Retinal pigment epithelial cell (primary cell): ENCODE data around the gene P2RX1.

Source experiments
- DNase-seq: peaks from one replicate; pipeline ENCODE4 v3.0.0-alpha.2; 2010; ENCODE audit warnings: low read depth
- H3K4me3 ChIP-seq: 2 replicates; pipeline ENCODE4 v1.5.1; 2011; ENCODE audit warnings: mild to moderate bottlenecking, low read length, control low read depth, moderate library complexity
- TF ChIP-seq, protein P1 (sequence below): conservative IDR thresholded peaks from 2 replicates; pipeline ENCODE4 v1.5.1; 2011; ENCODE audit warnings: low read depth, low read length, control low read depth, inconsistent platforms

The P2RX1 gene

DNA sequence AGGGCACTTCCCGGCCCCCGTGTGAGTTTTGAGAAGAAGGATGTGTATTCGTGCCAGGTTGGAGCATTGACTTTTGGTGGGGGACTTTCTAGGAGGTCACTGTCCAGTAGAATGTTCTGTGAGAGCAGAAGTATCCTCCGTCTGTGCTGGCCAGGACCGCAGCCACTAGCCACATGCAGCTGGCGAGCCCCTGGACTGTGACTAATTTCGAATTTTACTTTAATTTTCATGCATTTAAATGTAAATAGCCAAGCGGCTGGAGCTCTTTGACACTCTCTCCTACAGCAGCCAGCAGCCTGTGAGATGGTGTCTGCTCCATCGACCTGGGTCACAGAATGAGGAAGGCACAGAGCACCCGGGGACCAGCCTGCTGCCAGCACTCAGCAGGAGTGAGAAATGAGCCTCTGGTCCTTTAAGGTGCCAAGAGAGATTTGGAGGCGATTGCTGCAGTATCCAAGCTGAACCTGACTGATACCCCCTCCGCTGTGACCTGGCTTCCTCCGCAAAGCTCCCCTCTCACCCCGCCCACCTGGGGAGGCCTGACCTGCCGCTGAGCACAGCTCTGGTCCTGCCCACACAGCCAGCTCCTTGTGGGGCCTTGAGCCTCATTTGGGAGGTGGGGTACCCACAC lies 40.2 kb upstream of the P2RX1 start:
- no peak overlapping the region for H3K4me3 ChIP-seq
- no peak for DNase-seq
- TF ChIP-seq, protein P1, sequence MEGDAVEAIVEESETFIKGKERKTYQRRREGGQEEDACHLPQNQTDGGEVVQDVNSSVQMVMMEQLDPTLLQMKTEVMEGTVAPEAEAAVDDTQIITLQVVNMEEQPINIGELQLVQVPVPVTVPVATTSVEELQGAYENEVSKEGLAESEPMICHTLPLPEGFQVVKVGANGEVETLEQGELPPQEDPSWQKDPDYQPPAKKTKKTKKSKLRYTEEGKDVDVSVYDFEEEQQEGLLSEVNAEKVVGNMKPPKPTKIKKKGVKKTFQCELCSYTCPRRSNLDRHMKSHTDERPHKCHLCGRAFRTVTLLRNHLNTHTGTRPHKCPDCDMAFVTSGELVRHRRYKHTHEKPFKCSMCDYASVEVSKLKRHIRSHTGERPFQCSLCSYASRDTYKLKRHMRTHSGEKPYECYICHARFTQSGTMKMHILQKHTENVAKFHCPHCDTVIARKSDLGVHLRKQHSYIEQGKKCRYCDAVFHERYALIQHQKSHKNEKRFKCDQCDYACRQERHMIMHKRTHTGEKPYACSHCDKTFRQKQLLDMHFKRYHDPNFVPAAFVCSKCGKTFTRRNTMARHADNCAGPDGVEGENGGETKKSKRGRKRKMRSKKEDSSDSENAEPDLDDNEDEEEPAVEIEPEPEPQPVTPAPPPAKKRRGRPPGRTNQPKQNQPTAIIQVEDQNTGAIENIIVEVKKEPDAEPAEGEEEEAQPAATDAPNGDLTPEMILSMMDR: no peak

- H3K4me3 ChIP-seq: no peak overlapping the region
- no peak for DNase-seq
- TF ChIP-seq, protein P1: no peak
Measured at GRCh38 chr17:3955673-3955988, 39.4 kb upstream of the P2RX1 start.

GRCh38 chr17:3954976-3955672 lies 38.9 kb upstream of the P2RX1 start:
- no peak overlapping the region for H3K4me3 ChIP-seq
- TF ChIP-seq, protein P1: no peak

DNA sequence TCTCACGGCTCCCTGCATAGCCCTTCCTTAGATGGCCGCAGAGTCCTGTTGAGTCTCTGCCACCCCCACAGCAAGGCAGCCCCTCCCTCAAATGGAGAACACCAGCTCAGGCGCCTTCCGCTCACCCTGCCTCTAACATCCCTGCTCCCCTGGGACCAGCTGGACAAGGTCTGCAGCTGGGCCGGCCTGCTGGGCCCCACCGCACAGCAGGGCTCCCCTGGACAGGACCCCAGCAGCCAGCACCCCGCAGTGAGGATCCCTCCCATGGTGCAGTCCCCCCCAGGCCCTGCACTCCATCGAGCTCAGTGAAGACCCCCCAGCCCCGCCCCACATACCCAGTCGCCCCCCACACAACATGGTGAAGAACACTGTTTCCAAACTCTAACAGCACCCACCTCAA lies 37.8 kb upstream of the P2RX1 start:
- TF ChIP-seq, protein P1: no peak
- DNase-seq: no peak
- H3K4me3 ChIP-seq: no peak overlapping the region

More at GRCh38 chr17:3954976-3955672, 38.9 kb upstream of the P2RX1 start:
- DNase-seq: no peak

- DNase-seq: no peak
- no peak overlapping the region for H3K4me3 ChIP-seq
- TF ChIP-seq, protein P1: no peak
Measured at GRCh38 chr17:3953542-3953941, 37.3 kb upstream of the P2RX1 start.

GRCh38 chr17:3952186-3952585 lies 35.9 kb upstream of the P2RX1 start:
- TF ChIP-seq, protein P1: no peak

DNA sequence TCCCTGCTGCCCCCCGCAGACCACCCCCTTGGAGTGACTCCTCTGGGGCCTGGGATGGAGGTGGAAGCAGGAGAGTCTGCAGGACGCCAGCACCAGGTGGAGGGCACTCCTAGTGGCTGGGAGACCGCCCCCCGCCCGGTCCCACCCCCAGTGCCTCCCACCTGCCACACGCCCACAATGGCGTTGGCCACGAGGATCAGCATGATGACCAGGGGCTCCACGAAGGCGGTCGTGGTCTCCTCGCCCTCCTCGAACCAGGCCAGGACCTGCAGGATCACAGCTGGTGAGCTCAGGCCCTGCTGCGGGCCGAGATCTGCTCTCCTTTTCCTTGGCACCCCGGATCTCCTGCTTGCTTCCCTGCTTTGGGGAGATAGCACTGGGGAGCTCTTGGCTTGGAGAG lies 35.2 kb upstream of the P2RX1 start:
- TF ChIP-seq, protein P1: no peak
- no peak overlapping the region for H3K4me3 ChIP-seq
- DNase-seq: no peak

More at GRCh38 chr17:3952186-3952585, 35.9 kb upstream of the P2RX1 start:
- no peak for DNase-seq
- no peak overlapping the region for H3K4me3 ChIP-seq
